ENCODE data around the gene TMEM154.

The TMEM154 gene

GRCh38 chr4:152620915-152621314, 58.9 kb downstream of the TMEM154 start:
- DNase-seq, result no peak

- no peak for DNase-seq
These were observed 59.6 kb downstream of the TMEM154 start for GRCh38 chr4:152620218-152620617.

GRCh38 chr4:152619556-152619955, 60.2 kb downstream of the TMEM154 start:
- no peak for DNase-seq

DNA sequence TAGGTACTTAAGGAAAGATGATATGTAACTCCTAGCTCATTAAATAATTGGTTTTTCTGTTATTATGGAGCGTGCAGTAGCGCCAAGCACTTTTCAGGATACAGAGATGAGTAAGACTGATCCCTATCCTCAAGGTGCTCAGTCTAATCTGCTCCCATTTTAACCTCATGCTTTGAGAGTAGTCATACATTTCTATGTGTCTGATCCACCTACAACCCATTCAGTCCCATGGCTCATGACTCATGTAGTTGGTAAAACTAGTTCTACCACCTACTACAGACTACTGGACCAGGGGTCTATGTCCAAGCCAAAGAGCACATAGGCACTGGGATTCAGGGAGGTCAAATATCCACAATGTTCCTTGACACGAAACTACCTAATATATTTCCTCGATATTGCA, 60.8 kb downstream of the TMEM154 start:
- DNase-seq, result no peak

GRCh38 chr4:152616804-152617203, 63.0 kb downstream of the TMEM154 start:
- DNase-seq, result no peak

GRCh38 chr4:152613841-152614721, 65.7 kb downstream of the TMEM154 start:
- DNase-seq, result no peak

GRCh38 chr4:152613351-152613750, 66.4 kb downstream of the TMEM154 start:
- DNase-seq, result no peak

DNA sequence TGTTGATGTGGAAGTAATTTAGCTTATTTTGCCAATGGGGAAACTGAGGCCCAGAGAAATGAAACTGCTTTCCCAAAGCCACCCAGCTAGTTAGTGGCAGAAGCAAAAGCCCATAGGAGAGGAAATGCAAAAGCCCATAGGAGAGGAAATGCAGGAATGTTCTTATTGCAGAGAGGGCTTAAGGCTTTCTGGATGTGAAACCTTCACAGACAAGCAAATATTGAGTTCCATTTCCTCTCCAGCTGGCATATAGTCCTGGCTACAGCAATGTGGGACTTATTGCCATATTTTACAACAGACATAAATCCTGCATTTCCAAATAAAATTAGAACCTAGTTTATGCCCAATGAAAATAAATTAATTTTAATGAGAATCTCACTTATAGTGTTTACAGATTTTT, 69.7 kb downstream of the TMEM154 start:
- DNase-seq, result no peak

GRCh38 chr4:152609481-152609880, 70.3 kb downstream of the TMEM154 start:
- no peak for DNase-seq

GRCh38 chr4:152607178-152607577, 72.6 kb downstream of the TMEM154 start:
- DNase-seq, result no peak

DNA sequence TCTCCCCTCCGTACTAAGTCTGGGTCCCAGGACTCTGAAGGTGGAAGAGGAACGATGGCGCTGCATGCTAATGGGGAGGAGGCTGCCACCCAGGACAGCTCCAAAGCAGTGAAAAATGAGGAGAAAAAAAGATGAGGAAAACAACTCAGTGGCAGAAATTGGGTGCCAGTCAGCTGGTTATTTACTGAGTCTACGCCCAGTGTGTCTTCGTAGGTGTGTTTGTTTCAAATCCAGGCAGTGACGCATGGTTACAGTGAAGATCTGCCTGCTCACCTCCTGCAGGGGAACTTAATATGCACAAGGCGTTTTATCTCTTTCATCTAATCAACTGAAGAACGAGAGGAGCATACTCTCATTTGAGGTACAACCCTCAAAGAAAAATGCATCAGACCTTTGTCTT, 73.0 kb downstream of the TMEM154 start:
- DNase-seq, result no peak

- no peak for DNase-seq
These were observed 74.0 kb downstream of the TMEM154 start for GRCh38 chr4:152605641-152606335.

DNA sequence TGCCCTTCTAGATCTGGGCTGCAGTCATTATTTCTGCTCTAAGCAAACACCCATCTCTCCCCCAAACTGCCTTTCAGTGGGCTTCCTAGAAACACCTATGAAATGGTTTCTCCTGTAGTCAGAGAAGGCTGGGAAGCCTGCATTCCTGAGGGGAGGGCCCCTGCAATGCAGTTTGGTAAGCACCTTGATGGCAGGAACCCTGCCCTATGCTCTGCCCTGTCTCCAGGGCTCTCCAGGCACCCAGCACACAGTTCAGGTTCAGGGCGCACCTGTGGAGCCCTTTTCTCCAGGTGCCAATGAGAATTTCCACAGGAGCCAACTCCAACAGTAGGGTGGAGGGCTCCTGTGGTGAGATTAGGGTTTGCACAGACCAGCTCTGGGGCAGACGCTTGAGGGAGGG, 74.8 kb downstream of the TMEM154 start:
- DNase-seq, result no peak

- no peak for DNase-seq
These were observed 78.6 kb downstream of the TMEM154 start for GRCh38 chr4:152601156-152601555.

GRCh38 chr4:152599636-152600035, 80.2 kb downstream of the TMEM154 start:
- no peak for DNase-seq

GRCh38 chr4:152599095-152599494, 80.7 kb downstream of the TMEM154 start:
- DNase-seq, result no peak

- no peak for DNase-seq
These were observed 81.3 kb downstream of the TMEM154 start for GRCh38 chr4:152598454-152598853.

DNA sequence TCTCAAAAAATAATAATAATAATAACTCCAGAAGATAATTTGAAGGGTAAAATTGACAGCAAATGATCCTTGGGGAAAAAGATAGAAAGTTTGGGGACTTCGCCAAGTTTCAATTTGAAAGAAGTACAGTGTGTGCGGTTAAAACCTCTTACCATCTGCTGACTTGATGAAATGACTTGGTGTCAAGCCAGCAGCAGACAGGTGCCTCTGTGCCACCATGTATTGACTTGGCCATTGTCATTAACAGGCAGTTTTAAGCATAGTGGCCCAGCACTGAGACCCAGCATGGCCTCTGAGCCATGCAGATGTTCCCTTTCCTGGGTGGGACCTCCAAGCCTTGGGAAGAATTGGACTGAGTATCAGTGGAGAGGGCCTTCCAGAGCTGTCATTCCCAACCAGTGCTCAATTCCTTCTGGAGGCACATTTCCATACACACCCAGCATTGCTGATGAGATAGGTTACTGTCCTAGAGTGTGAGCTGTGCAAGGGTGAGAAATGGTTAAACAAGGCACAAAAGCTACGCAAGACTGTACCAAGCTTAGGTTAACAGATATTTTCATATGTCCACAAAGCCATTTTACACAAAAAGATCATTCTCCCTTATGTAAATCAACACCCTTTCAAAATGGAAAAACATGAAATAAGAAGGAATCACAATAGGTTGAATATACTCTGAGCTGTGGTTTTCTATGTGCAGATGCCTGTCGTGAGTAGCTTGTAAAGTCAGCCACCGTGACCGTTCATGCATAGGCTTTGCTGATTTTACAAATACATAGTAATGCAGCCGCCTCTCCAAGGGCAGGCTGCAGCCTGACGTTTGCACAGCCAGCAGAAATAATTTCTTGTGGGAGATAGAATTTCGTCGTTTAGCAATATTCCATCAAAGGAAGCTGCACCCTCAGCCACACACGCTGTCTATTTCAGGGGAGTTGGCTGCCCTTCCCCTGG, 84.5 kb downstream of the TMEM154 start:
- no peak for DNase-seq

- DNase-seq, result no peak
These were observed 85.7 kb downstream of the TMEM154 start for GRCh38 chr4:152594057-152594456.

DNA sequence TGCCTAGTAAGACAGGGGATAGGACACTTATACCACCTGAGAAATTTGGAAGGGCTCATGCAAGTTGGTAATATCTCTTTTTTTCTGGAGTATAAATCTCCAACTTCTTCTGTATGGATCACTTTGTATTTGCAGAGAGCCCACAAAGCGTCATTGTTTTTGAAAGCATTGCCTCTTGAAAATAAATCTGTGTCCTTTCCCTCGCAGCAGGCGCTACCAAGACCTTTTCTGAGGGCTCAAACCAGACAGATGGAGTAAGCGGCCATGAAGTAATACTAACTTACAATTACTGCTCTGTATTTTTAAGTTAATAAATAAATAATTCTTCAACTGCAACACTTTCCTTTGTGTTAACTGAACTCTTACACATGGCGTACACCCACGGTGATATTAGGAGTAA, 87.9 kb downstream of the TMEM154 start:
- no peak for DNase-seq

GRCh38 chr4:152591396-152591795, 88.4 kb downstream of the TMEM154 start:
- no peak for DNase-seq

GRCh38 chr4:152590179-152591031, 89.4 kb downstream of the TMEM154 start:
- DNase-seq, result no peak
